Metanephros (tissue), 2 donors: Measurements from ENCODE around the gene TEX35. TPM values are rescaled to one million over a fixed set of nuclear protein-coding genes. Genes with fewer than 3 reads are reported as not detected.

Experiments used
- small RNA-seq: library from RNA; depleted of rRNA; stranded (forward); fragments of <200 nt; gene quantifications from one replicate; pipeline ENCODE3, GENCODE V24; 2014; ENCODE audit warnings: low replicate concordance
- total RNA-seq: library from RNA; depleted of rRNA; stranded (reverse); fragments of >200 nt; gene quantifications from one replicate; pipeline ENCODE4 v1.2.3, GENCODE V29; 2014

Gene TEX35
- total RNA-seq, result not detected

DNA sequence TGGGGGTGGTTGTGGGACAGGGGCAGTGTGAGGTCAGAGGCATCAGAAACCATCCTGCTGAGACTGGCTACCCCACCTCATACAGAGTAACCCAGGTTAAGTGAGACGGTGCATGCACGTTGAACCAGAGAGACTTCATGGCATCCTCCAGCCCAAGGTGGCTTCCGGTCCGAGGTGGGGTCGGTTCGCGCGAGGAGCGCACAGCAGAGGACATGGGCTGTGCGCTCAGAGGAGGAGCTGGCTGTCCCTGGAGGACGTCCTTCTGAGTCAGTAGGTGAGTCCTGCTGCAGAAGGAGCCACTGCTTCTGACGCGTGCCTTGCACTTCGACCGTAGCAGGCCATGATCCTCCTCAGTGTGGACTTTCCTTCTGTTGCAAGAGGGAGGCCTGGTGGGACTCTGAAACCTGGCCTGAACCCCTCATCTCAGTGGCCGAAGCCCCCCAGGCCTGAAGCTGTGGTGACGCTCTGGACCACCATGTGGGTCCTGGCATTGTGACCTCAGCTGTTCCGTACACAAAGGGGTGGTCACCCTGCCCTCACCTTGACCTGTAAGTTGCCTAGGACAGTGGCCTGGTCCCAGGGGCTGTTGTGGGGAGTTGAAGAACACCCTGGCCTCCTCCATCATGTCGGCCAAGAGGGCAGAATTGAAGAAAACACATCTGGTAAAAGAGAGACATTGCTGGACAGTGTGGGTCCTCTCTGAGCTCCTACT is at the start of gene TEX35:
TEX35 (plus strand) TSS at position 544 of the 712 bp plus-strand sequence; CDS start at position 624, 80 bp downstream.

DNA sequence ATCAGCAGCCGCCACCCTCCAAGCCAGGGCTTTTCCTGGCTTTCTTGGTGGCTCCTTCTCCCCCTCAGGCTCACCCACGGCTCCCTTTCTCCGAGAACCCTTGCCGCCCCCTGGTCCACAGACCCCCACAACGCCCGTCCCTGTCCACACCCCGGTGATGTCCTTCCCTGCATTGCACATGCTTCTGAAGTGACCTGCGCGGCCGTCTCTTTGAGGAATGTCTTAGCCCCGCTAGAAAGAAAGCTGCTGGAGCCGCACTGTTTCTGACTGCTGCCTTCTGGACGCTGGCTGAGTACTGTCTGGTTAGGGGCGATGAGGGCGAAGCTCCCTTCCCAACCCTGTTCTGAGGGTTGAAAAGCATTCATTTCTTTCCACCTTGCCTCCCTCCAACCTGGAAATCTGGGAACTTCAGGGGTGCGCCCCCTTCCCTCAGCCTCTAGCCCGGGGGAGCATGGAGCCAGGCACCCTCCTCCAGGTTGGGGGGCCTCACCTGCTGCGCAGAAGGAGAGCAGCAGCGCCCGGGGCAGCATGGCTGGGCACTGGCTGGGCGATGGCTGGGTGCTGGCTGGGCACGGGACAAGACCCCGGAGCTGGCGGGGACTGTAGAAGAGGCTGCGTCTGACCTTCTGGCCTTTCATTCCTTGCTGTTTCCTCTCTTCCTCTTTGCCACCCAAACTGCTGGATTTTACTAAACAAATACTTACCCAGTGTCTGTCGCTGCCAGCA is 16.3 kb upstream of the TEX35 start, which contains the start of gene CLEC20A:
CLEC20A (minus strand) TSS at position 555 of the 726 bp plus-strand sequence; CDS start at position 530, 25 bp downstream.

Small RNA genes lying within 50 kb of the gene (small RNA-seq; reads per million reads assigned to genes)
- not detected for gene RF00017
- not detected for gene RNA5SP69

Other genes with a start within 250 kb of the TEX35 start
- gene CLEC20A, start 16.1 kb upstream of the TEX35 start, total RNA-seq, result 1.8 TPM
- gene RALGPS2, start 212.1 kb downstream of the TEX35 start, total RNA-seq, result 42.4 TPM